ENCODE data around the gene NCAM1. TPM values are rescaled to one million over a fixed set of nuclear protein-coding genes. Genes with fewer than 3 reads are reported as not detected.

Gene NCAM1
- total RNA-seq, 3 donors from 2014 or later, result 6.3 to 97.0 (median 9.3) TPM

- H3K4me3 ChIP-seq, result no peak overlapping the region
- TF ChIP-seq CTCF (IDR thresholded peaks at IDR 0.05), result no peak
Measured at GRCh38 chr11:113105592-113105991, 144.4 kb downstream of the NCAM1 start.

GRCh38 chr11:113106507-113106906 lies 145.3 kb downstream of the NCAM1 start:
- intact Hi-C loops (cut with DNase I, micrococcal nuclease), result no loop called here
- ATAC-seq (no peak), DNase-seq (no peak)
- Histone ChIP-seq H3K4me1 (ENCODE audit: low read depth) (no peaks in the 10 kb centered on the region), H3K9me3 (no peaks in the 10 kb centered on the region), H3K36me3 (ENCODE audit: low read depth) (no peaks in the 10 kb centered on the region), H3K4me3 (no peak overlapping the region)
- TF ChIP-seq CTCF (IDR thresholded peaks at IDR 0.05), result no peak

More at GRCh38 chr11:113105592-113105991, 144.4 kb downstream of the NCAM1 start:
- DNase-seq (no peak), ATAC-seq (no peak)
- H3K36me3 ChIP-seq (ENCODE audit: low read depth), result no peaks in the 10 kb centered on the region
- H3K9me3 ChIP-seq, result no peaks in the 10 kb centered on the region
- intact Hi-C loops (cut with DNase I, micrococcal nuclease), result no loop called here
- H3K4me1 ChIP-seq (ENCODE audit: low read depth), result no peaks in the 10 kb centered on the region

DNA sequence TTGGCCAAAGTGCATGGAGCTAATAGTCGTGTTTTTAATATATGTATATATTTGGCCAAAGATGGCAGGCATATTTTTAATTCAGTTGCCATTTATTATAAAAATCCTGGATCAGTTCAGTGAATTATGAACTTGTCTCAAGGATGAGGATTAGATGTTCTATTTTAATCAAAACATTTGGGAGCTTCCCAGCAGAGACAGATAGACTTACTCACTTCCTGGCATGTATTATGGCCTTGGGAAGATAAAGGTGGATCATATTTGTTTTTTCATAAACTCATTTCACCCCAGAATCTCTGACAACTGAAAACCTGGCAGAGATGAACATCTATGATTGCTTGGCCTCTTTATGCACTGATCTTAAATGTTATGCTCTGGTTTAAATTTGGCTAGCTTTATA lies 148.8 kb downstream of the NCAM1 start:
- Histone ChIP-seq H3K9me3 (no peaks in the 10 kb centered on the region), H3K4me3 (no peak overlapping the region), H3K36me3 (ENCODE audit: low read depth) (no peaks in the 10 kb centered on the region), H3K4me1 (ENCODE audit: low read depth) (no peaks in the 10 kb centered on the region)
- intact Hi-C loops (cut with DNase I, micrococcal nuclease), result no loop called here
- ATAC-seq (no peak), DNase-seq (no peak)
- TF ChIP-seq CTCF (IDR thresholded peaks at IDR 0.05), result no peak

- ATAC-seq (no peak), DNase-seq (no peak)
- intact Hi-C loops (cut with DNase I, micrococcal nuclease), result no loop called here
- Histone ChIP-seq H3K4me1 (ENCODE audit: low read depth) (no peaks in the 10 kb centered on the region), H3K9me3 (no peaks in the 10 kb centered on the region), H3K36me3 (ENCODE audit: low read depth) (no peaks in the 10 kb centered on the region), H3K4me3 (no peak overlapping the region)
- TF ChIP-seq CTCF (IDR thresholded peaks at IDR 0.05), result no peak
Measured at GRCh38 chr11:113111156-113111555, 149.9 kb downstream of the NCAM1 start.

DNA sequence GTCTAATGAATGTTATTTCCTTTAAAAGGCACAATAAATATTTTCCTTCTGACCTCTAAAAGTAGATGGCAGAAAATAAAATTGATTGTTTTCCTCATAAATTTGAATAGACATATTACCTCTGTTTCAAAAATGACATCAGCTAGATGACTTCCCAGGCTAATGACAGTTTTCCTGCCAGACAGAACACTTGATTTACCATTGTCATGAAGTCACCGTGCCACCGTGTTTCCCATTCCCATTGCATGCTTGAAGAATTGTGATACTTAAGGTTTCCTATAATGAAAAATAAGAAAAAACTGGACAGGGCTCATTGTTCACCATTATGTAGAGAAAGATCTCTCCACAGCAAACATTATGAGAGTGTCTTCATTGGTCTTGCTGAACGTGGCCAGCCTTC lies 151.1 kb downstream of the NCAM1 start:
- ATAC-seq, result no peak
- intact Hi-C loops (cut with DNase I, micrococcal nuclease), result no loop called here
- no peaks in the 10 kb centered on the region for H3K4me1 ChIP-seq (ENCODE audit: low read depth)
- no peaks in the 10 kb centered on the region for H3K36me3 ChIP-seq (ENCODE audit: low read depth)
- no peak for TF ChIP-seq CTCF (IDR thresholded peaks at IDR 0.05)
- DNase-seq, result no peak
- H3K4me3 ChIP-seq, result no peak overlapping the region
- no peaks in the 10 kb centered on the region for H3K9me3 ChIP-seq

All from mucosa of descending colon (tissue), 3 donors.